GM12873 (cell line): ENCODE data around the gene POMC.

Source experiments
- CTCF ChIP-seq: IDR thresholded peaks from 2 replicates; pipeline ENCODE4 v1.5.1; 2012; ENCODE audit warnings: low read depth, mild to moderate bottlenecking, moderate library complexity, low read length, control low read depth; ENCODE audit not compliant: insufficient read depth; ENCODE audit errors: missing control alignments

POMC gene

GRCh38 chr2:25146896-25147295 is 21.5 kb downstream of the POMC start:
- TF ChIP-seq CTCF = no peak

- no peak for TF ChIP-seq CTCF
Measured at GRCh38 chr2:25145803-25146202, 22.6 kb downstream of the POMC start.

GRCh38 chr2:25141120-25141519 is 27.3 kb downstream of the POMC start:
- TF ChIP-seq CTCF = no peak

GRCh38 chr2:25132693-25133092 is 35.7 kb downstream of the POMC start:
- no peak for TF ChIP-seq CTCF

GRCh38 chr2:25132299-25132635 is 36.1 kb downstream of the POMC start:
- TF ChIP-seq CTCF = no peak

- no peak for TF ChIP-seq CTCF
Measured at GRCh38 chr2:25131567-25132298, 36.6 kb downstream of the POMC start.

- no peak for TF ChIP-seq CTCF
Measured at GRCh38 chr2:25131253-25131566, 37.2 kb downstream of the POMC start.
